GM15510 (cell line): ENCODE data around the gene AAMP.

Experiments
- POLR2A ChIP-seq: IDR thresholded peaks from 3 replicates; pipeline ENCODE4 v1.6.1; 2011; ENCODE audit warnings: borderline replicate concordance; ENCODE audit not compliant: insufficient read length; ENCODE audit errors: extremely low read depth

The AAMP gene, protein sequence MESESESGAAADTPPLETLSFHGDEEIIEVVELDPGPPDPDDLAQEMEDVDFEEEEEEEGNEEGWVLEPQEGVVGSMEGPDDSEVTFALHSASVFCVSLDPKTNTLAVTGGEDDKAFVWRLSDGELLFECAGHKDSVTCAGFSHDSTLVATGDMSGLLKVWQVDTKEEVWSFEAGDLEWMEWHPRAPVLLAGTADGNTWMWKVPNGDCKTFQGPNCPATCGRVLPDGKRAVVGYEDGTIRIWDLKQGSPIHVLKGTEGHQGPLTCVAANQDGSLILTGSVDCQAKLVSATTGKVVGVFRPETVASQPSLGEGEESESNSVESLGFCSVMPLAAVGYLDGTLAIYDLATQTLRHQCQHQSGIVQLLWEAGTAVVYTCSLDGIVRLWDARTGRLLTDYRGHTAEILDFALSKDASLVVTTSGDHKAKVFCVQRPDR

DNA sequence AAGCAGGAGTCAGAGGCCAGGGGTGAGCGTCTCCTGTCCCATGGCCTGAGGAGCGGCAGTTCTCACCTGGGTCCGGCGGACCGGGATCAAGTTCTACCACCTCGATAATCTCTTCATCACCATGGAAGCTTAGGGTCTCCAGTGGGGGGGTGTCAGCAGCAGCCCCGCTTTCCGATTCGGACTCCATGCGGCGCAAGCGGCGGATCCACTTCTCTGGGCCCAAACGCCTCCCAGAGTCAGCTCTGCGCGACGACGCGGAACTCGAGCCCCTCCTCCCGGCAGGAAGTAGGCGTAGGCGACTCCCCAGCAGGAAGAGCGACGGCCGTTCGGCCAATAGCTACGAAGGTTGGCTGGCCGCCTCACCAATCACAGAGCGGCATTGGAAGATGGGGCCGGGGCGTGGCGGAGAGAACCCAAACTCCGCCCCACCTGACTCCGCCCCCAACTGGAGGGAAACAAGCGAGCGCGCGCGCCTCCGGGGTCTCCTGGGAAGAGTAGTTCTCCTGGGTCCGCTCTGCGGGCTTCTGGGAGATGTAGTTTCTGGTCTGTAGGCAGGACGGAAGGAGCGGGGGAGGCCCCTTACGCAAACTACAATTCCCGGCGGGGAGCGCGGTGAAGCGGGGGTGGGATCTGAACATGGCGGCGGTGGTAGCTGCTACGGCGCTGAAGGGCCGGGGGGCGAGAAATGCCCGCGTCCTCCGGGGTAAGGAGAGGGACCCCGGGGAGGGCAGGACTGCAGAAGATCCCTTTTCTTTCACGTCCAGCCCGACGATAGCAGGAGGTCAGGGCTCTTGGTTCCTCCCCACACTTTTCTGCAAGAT, at the start of gene AAMP, which contains the start of gene PNKD:
Gene AAMP, minus strand, starts transcription at position 238 of the 821 bp plus-strand sequence. Its CDS starts 51 bp downstream, at position 187.
Gene PNKD, plus strand, starts transcription at position 620 of the 821 bp plus-strand sequence. Its CDS starts 17 bp downstream, at position 637.
- peak; percentile 54 for TF ChIP-seq POLR2A

DNA sequence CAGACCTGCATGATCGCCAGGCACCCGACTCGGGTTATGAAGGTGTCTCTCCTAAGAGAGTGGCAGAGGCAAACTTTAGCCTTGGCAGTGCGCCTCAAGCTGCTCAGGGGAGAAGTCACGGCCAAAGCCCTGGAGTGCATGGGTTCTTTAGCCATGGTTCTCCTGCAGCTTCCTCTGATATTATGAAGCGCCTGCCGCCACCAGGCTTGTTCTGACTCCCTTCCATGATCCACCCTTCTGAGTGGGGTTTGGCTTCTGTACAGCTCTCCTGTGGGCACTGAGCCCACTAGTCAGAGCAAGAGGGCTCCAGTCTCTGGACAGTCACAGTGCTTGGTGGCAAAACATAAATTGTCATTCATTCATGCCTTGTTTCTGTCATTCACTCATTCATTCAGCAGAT, 48.3 kb upstream of the AAMP start:
- no peak for TF ChIP-seq POLR2A

DNA sequence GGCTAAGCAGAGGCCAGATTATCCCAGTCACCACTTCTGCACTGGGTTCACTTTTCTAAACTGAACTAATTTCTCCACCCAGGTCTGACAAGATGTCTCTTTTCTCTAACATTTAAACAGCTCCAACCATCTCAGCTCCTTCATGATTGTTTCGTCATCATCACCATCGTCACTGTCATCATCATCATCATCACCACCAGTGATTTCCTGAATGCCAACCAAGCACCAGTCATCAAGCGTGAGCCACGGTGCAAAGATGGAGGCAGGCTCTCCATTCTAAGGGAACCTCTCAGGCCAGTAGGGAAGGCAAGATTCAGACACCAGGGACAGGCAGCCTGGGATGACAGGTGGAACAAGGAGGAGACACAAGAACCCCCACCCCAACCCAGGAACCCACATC, 47.9 kb upstream of the AAMP start:
- no peak for TF ChIP-seq POLR2A

DNA sequence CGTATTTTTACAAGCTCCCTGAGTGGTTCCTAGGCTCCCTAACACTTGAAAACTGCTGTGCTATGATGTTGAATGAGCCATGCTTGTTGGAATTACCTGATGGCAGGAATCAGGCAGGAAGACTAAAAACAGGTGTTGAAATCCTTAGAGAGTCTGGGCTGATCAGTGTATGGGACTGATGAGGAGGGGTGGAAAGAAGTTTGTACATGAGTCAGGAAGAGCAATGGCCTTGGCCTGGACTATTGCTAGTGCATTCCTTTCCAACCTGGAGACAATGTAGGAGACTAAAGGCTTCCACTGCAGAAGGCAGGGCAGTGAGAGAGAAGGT, 47.3 kb upstream of the AAMP start:
- TF ChIP-seq POLR2A: no peak

DNA sequence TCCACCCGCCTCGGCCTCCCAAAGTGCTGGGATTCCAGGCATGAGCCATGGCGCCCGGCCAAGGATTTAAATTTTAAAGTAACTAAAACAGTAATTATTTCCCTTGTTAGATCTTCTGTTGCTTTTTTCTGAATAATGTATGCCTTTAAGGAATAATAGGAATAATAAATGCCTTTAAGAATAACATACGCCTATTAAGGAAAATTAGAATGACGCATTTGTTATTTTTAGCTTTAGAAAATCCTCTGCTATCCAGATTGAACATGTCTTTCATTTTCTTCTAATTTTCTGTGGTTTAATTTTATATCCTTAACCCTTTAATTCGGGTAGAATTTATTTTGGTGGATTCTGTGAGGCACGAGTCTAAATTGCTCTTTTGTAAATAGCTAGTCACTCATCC, 45.5 kb upstream of the AAMP start:
- no peak for TF ChIP-seq POLR2A

DNA sequence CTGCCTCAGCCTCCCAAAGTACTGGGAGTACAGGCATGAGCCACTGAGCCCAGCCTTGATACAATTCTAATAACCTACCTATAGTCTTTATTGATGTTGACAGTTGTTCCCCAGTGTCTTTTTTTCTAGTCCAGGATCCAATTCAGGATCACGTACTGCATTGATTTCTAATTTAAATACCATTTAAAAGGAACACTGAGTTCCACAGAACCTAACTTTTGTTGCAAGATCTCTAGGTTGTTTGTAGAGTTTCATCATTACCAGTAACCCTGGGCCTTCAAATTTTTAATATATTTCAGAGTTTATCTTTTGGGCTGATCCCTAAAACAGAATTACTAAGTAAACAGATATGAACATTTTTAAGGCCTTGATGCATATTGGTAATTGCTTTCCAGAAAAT, 43.4 kb upstream of the AAMP start:
- no peak for TF ChIP-seq POLR2A

DNA sequence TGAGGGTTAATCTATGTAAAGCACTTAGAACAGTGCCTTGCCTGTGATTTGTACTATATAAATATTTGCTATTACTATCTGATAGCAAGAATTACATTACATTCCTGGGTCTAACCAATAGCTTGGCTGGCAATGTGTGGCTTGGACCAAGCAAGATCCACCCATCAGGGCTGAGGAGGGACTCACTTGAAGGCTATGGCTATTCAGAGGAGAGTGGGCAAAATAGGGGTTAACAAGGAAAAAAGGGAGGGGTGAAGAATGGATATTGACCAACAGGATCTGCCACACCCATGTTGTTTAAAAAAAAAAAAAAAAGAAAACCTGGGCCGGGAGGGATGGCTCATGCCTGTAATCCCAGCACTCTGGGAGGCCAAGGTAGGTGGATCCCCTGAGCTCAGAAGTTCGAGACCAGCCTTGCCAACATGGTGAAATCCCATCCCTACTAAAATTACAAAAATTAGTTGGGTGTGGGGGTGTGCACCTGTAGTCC, 42.4 kb upstream of the AAMP start:
- no peak for TF ChIP-seq POLR2A

DNA sequence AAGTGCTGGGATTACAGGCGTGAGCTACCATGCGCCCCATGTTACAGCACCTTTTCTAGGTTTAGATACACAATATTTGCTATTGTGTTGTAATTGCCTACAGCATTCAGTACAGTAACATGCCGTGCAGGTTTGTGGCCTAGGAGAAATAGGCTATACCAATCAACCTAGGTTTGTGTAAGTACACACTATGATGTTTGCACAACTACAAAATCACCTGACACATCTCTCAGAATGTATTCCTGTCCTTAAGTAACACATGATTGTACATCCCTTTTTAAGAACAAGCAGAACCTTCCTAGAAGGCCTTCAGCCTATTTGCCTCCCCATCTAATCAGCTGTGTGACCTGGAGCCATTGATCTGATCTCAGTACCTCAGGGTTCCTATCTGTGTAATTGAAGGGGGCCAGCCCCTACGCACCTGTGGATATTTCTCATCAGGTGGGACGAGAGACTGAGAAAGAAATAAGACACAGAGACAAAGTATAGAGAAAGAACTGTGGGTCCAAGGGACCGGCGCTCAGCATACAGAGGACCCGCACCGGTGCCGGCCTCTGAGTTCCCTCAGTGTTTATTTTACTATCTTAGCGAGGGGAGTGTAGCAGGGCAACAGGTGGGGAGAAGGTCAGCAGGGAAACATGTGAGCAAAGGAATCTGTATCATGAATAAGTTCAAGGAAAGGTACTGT, 41.1 kb upstream of the AAMP start:
- TF ChIP-seq POLR2A: no peak

DNA sequence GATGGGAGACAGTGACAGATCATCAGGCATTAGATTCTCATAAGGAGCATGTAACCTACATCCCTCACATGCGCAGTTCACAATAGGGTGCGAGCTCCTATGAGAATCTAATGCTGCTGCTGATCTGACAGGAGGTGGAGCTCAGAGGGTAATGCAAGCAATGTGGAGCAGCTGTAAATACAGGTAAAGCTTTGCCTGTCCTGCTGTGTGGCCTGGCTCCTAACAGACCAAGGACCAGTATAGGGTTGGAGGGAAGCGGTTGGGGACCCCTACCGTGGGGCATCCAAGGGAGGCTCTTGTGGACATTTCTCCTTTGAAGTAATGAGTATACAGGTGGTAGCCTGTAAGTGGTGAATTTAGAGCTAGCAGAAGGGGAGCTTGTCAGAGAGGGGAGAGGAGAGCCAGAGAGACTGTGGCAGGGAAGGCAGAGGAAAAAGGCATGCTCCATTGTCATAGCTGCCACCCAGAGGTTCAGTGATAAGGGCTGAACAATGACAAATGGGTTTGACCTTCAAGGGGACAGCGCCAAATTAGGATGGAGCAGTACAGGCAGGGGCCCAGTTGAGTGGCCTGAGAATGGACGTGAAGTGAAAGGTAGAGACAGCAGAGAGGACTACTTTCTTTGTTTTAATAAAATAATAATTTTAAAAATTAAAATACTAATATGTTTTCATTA, 37.6 kb upstream of the AAMP start:
- no peak for TF ChIP-seq POLR2A

DNA sequence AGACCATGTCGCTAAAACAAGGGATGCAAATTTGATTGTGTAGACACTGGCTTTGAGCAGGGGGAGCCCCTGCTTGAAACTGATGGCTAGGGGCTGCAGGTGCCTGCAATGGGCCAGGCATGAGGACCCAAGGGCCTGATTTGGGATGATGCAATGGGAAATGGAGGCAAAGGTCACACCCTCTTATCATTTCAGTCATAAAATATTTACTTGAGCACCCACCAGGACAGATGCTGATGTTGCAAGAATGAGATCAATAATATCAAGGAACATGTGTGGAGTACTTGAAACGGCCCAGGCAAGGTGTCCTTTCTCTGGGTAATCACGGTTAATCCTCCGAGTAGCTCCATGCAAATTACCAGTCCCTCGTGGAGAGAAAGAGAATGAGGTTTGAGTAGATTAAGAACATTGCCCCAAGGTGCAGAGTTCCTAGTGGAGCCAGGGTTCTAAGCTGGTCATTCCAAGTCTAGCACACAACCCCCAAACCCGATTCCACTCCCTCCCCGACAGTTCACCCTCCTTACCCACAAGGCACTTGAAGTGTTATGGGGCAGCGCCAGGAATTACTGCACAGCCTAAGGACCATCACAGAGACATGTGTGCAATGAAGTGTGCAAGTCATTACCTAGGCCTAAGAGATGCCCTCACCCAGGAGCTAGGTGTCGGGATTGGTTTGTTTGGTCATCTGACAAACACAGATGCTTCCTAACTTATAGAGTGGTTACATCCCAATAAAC, 36.4 kb upstream of the AAMP start:
- TF ChIP-seq POLR2A: no peak

DNA sequence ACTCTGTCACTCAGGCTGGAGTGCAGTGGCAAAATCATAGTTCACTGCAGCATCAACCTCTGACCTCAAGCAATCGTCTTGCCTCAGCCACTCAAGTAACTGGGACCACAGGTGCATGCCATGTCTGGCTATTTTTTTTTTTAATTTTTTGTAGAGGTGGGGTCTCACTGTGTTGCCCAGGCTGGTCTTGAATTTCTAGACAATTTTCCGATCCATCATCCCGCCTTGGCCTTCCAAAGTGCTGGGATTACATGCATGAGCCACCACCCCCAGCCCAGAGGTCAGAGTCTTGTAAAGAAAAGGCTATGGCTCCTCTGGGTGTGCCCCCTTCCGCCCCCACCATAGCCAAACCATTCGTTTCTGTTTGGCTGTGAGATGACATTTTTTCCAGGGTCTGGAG, 35.4 kb upstream of the AAMP start:
- no peak for TF ChIP-seq POLR2A

DNA sequence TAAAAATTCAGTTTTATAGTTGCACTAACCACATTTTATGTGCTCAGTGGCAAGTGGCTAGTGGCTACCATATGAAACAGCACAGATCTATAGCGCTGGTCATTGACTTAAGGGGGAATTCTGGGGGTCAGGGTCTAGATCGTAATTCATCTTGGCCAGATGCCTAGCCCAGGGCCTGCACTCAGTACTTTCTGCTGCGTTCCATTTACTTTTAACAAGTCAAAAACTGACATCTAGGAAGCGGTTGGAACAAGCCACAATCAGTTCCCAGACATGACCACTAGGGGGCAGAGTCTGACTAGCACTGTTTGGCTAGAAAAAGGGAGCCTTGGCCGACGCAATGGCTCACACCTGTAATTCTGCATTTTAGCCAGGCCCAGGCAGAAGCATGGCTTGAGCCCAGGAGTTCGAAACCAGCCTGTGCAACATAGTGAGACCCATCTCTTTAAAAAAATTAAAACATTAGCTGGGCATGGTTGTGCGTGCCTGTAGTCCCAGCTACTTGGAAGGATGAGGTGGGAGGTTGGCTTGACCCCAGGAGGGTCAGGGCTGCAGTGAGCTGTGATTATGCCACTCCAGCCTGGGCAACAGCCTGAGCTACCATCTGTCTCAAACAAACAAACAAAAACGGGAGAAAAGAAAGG, 31.4 kb upstream of the AAMP start:
- no peak for TF ChIP-seq POLR2A

DNA sequence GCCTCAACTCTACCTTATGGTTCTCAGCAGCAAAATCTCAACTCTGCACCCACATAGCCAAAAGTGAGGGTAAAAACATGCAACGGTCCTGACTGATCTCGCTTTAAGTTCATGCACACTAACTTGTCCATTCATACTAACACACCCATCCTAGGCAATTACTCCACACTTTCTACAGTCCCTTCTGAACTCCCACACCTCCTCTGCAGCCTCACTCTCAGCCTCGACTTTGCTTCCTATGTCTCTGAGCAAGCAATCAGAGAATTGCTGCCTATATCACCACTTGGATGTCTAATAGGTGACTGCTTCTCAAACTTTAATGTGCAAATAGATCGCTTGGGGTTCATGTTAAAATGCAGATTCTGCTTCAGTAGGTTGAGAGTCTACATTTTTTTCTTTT, 30.2 kb upstream of the AAMP start:
- no peak for TF ChIP-seq POLR2A
